ENCODE measurements around the gene ADSS1.

The ADSS1 gene

GRCh38 chr14:104771918-104772706 lies 48.1 kb downstream of the ADSS1 start:
- no peak for DNase-seq

GRCh38 chr14:104772707-104773504 lies 48.9 kb downstream of the ADSS1 start:
- DNase-seq: no peak

DNA sequence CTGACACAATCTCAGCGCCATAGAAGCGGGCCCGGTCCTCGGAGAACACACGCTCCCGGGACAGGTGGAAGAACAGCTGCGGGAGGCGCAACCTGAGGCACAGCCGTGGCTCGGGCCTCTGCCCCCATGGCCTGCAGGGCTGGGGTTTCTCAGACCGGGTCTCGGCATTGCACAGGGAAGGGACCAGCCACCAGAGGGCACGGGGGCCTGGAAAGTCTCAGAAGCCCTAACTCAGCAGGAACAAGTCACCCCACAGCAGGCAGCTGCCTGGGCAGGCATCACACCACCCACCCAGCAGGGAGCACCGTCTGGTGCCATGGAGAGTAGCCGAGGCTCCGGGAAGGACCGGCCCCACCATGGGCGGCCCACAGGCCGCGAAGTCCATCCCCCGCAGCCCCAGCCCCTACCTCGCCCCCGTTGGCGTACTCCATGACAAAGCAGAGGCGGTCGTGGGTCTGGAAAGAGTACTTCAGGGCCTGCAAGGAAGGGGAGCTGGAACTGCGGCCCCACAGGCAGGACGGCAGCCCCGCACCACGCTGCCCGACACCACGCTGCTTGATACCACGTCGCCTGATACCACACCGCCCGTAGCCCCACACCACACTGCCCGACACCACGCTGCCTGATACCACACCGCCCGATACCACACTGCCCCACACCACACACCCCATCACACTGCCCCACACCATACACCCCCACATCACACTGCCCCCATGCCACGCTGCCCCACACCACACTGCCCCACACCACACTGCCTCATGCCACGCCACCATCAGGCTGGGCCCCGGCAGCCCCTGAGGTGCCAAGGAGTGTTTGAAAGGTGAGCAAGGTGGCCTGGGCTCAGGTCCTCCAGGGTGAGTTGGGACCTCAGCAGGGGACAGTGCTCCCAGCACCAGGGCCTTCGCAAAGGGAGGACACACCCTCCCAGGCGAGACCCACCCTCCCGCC lies 49.8 kb downstream of the ADSS1 start:
- DNase-seq: no peak

DNA sequence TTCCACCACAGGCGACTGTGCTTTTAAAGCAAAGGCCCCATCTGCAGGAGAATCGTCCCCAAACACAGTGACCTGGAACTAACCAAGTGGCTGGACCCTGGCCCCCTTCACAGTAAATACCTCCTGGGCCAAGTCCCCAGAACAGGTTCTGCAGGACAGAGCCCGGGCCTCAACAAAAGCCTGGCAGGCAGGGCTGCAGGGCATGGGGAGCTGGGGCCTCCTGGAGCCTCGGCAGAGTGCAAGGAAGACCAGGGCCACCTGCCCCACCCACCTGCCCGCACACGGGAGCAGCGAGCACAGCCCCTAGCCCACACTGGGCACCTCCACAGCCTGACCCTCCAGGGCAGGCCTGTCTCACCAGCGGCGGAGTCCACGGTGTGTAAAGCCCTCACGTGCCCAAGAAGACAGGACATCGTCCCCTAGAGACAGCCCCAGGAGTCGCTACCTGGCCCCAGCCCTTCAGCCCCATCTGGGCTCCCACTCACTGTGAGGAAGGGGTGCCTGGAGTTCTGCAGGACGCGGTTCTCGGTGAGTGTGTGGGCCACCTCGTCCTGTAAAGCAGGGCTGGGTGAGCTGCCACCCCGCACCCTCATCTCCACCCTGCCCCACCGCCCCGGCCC lies 50.5 kb downstream of the ADSS1 start:
- DNase-seq: no peak

- no peak for DNase-seq
Measured at GRCh38 chr14:104775073-104775489, 51.1 kb downstream of the ADSS1 start.

- no peak for DNase-seq
Measured at GRCh38 chr14:104776481-104776880, 52.5 kb downstream of the ADSS1 start.

GRCh38 chr14:104776961-104777807 lies 53.2 kb downstream of the ADSS1 start:
- no peak for DNase-seq

DNA sequence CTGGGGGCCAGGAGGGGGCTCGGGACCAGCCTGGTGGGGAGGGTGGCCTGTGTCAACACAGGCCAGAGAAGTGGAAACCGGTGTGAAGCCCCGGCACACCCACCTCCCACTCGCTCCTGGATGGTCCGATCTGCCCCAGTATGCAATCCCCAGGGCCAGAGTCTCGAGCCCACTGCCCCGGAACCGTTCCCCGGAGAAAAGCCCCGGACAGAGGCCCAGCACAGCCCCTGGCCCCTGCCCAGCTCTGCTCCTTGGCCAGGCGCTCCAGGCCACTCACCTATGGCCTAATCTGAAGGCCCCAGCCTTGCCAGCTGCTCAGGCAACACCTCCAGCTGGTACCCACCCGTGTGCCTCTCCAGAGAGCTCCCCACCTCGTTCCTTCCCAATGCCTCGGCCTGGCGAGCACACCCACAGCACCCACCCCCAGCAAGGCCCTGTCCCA lies 53.8 kb downstream of the ADSS1 start:
- no peak for DNase-seq

DNA sequence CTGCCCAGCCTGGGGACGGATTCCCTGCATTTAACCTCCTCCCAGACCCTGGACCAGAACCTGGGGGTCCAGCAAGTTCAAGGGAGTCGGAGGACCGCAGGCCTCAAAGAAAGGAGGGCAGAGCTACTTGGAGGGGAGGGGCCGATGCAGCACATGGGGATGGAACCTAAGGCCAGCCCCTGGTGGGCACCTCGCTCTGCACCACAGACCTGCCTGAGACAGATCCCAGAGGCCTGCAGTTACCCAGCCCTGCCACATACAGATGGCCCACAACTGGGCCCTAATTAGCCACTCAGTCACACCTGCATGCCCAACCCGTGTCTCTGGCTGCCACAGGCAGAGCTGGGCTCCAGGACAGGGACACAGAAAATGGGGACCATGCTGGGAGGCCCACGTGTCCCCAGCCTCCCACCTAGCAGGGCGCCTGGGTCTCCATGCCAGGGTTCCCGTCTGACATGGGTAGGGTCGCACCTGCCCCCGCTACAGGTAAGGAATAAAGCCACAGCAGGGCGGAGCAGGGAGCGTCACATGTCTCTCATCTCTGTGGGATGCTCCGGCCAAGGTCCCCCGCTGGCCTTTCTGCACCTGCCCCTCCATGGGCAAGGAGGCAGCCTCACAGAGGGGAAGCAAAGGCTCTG lies 54.8 kb downstream of the ADSS1 start:
- DNase-seq: no peak

DNA sequence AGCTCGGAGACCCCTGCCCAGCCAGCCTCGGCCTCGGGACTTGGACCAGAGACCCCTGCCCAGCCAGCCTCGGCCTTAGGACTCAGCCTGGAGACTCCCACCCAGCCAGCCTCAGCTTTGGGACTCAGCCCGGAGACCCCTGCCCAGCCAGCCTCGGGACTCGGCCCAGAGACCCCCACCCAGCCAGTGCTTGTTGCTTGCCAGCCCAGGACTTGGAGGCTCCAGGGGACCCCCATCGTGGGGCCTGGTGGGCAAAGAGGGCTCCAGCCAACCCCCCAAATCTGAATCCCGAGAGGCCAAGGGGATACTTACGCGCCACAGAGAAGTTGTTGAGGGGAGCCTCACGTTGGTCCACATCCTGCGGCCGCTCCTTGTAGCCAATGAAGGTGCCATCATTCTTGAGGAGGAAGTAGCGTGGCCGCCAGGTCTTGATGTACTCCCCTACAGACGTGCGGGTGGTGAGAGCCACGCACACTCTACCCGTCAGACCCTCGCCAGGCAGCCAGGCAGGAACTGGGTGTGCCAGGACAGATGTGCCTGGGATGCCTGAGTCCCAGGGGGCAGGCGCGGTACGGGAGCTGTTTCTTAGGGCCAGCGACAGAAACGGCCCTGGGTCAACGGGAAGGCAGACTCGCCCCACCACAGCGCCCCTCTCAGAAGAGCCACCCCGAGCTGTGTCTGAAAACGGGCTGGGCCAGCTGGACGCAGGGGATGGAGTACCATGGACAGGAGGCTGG lies 55.9 kb downstream of the ADSS1 start:
- no peak for DNase-seq

DNA sequence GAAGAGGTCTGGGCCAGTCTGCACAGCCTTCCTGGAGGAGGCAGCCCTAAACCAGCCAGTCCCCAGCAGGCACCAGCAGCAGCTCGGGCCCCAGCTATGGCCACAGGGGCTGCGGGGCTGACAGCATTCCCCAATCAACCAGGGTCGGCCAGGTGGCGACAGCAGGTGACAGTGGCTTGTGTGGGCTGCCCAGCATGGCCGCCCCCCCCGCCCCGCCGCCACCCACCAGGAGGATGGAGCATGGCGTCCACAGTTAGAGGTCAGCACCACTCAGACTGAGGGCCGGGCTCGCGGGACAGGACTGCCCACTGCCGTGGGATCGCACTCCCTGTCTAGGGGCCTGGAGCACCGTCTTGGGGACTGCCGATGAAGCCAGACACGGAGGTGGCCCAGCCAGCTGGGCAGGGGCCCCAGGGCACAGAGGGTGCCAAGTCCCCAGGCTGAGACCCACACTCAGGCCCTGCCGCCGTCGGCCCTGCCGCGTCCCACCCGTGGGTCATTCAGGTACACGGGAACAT lies 56.5 kb downstream of the ADSS1 start:
- no peak for DNase-seq

GRCh38 chr14:104781271-104782077 lies 57.4 kb downstream of the ADSS1 start:
- no peak for DNase-seq

GRCh38 chr14:104782086-104782807 lies 58.2 kb downstream of the ADSS1 start:
- DNase-seq: no peak

DNA sequence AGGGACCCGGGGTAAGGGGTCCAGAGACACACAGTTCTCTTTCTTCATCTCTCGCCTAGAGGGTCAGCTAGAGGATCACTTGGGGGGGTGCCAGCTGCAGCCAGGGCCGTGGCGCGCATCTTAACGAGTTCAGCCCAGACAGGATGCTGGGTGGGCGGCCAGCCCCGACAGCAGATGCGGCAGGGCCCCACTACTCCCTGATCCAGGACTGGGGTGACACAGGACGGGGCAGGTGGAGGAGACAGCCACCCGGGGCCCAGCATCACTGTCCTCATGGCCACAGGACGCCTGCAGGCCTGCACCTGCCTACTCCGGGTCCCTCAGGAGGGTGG lies 58.7 kb downstream of the ADSS1 start:
- DNase-seq: no peak

DNA sequence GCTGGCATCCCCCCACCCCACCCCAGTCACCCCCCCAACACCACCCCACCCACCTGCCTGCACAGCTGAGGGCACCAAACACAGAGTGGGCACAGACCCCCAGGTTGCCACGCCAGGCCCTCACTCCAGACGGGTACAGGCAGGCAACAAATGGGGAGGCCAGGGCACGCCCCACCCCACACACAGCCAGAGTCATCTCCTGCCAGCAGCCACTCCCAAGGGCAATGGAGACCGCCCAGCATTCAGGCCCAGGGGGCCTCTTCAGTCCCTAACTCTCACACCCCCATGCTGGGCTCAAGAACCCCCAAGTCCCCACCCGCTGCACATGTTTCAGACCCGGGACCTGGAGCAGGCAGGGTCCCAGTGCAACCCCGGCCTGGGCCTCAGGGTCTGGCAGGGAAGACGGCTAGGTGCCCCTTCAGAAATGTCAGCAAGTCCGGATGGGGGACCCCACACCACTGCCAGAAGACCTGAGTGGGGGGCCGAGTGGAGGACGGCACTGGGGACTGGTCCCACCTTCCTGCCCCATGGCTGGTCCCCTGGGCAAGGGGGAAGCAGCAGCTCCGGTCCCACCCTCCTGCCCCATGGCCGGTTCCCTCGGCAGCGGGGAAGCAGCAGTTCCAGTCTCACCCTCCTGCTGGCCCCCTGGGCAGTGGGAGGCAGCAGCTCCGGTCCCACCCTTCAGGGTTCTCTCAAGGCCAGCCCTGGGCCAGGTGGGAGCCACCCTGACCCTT lies 59.6 kb downstream of the ADSS1 start:
- no peak for DNase-seq

DNA sequence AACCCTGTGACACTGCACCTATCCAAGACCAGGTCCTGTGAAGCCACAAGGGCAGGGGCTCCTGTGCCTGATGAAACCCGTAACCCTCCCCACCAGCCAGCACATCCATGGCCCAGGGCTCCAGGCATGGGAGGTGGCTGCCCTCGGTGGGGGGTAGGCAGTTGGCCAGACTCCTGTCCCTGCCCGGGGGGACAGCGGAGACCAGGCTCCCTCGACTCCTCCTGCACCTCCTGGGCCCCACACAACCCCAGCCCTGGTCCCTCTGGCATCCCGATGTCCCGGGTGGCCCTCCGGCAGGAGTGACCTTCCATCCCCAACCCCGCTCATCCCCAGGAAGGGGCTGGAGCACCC lies 60.2 kb downstream of the ADSS1 start:
- no peak for DNase-seq

DNA sequence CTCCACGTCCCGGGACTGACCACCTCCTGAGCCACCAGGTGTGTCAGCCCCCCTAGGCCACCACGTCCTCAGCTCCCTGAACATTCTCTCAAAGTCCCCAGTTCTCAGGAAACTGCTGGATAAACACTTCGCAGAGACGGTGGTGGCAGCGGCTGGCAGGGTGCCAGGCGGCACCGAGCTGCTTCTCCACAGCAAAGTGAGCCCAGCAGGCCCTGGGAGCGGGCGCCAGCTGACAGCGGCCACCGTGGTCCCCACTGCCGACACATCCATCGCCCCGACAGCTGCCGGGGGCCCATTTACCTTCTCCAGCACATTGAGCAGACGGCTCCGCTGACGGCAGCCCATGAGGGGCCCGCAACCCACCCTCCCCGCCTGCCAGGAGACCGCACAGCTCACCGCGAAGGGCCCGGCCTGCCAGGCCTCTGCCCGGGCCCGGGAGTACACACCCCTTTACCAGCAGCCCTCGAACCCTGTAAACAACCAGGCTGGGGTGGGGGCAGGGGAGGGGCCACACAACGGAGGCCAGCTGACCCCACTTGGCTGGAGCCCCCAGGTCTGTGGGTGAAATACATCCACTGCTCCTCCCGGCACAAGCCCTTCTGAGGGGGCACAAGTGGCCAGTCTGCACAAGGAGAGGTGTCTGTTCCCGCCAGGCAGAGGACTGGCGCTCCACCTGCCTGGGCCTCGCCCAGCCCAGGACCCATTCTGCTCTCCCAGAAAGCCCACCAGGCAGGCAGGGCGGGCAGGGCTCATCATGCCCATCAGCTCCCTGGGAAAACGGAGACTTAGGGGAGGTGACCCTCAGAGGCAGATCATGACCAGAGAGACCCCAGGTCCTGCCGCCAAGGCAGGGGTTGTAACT lies 61.0 kb downstream of the ADSS1 start:
- no peak for DNase-seq
